Cortex of kidney (tissue), 1 donor: ENCODE results near the gene FNDC3B.

Source experiments
- DNase-seq: peaks from one replicate; lab custom pipeline; 2025; lab: John Stamatoyannopoulos, UW

FNDC3B gene

GRCh38 chr3:172310428-172310760 lies 271.0 kb downstream of the FNDC3B start:
- DNase-seq: no peak

- DNase-seq: no peak
These were observed 271.8 kb downstream of the FNDC3B start for GRCh38 chr3:172311217-172311616.

GRCh38 chr3:172312001-172312400 lies 272.6 kb downstream of the FNDC3B start:
- no peak for DNase-seq

DNA sequence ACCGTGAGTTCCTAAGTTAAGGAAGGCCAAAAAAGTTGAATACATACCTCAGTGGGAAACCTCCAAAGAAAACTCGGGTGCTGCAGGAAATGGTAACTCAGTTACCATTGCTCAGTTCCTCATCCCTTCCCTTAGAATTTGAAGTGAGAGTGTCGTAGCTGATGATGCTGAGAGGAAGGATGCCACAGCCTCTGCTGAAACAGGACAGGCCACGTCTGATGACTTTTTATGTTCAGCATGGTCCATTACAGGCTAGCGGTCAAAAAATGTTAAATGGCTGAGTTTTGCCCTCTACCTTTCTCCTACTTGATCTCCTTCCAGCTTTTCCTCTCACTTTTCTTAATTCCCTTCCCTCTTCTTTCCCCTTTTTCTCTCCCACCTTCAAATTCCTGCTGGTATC lies 273.3 kb downstream of the FNDC3B start:
- no peak for DNase-seq

DNA sequence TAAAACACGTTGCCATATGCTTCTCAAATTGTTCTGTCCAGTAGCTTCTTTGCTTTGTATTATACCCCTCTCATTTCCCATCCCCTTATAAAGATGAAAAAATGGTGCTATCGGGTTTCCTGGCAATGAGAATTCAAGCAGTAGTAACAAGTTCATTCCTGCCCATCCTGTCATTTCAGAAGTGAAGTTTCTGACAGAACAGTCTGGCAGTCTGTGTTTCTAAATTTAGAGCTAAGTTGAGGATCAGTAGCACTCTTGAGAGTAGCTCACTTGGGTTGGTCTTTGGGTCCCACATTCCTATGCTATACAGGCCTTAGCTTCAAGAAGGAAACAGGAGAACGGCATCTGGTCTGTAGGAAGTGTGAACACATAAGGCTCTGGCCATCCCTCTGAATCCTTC lies 274.3 kb downstream of the FNDC3B start:
- DNase-seq: no peak

DNA sequence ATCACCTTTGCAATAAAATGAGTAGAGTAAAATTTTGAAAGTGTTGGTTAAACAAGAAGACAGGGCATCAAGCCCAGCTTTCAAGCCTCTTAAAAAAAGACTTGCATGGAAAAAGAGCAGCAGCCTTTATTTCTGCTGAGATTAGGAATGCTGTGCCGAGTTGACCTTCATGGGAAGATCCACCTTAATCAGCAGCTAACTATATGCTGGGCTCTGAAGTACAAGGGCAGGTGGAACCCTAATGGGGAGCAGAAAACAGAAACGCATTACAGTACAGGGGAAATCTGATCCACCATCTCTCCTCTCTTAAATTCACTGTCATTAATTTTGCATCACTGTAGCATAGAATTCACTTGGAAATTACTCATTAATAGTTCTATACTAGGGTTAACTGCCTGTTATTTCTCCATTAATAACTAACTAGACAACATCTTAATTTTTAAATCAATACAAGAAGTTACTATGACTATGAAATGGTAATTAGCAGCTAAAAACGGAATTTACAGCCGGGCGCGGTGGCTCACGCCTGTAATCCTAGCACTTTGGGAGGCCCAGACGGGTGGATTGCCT lies 275.3 kb downstream of the FNDC3B start:
- DNase-seq: no peak

GRCh38 chr3:172315401-172316091 lies 276.2 kb downstream of the FNDC3B start:
- DNase-seq: no peak

GRCh38 chr3:172316758-172317157 lies 277.4 kb downstream of the FNDC3B start:
- DNase-seq: no peak

GRCh38 chr3:172317481-172317880 lies 278.1 kb downstream of the FNDC3B start:
- DNase-seq: no peak

- DNase-seq: peak; percentile 9
These were observed 278.6 kb downstream of the FNDC3B start for GRCh38 chr3:172317984-172318383.

DNA sequence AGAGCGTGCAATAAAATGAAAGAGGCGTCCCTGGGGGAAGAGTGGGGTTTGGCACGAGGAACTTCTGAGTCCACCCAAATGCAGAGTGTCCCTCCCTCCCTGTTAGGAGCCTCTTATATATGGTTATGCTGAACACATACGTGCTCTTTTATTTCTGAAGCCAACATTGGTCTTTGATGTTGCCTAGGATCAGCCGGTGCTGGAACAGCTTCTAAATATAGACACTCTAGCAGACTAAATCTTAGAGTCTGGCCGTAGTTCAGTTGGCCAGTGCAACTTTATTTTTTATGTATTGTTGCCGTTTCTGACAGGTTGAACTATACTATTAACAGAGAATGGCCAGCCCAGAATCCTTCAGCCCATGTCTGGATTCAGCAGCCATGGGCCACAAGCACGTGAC lies 280.2 kb downstream of the FNDC3B start:
- no peak for DNase-seq

DNA sequence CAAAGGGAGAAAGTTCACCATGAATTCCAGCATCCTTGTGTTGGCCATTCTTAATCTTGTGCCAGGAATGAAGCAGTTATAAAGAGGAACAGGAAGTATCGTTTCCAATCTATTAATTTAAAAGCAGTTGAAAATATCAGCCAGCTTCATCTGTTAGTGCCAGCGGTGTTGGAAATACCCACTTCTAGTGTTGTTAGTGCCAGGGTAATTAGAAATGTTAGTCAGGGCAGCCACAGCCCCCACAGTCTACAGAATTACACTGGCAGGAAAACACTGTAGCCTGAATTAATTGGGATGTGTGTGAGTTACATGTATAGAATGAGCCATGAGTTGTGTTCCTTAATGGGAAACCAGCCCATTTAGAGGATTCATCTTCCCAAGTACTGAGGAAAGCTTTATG lies 281.1 kb downstream of the FNDC3B start:
- DNase-seq: no peak

DNA sequence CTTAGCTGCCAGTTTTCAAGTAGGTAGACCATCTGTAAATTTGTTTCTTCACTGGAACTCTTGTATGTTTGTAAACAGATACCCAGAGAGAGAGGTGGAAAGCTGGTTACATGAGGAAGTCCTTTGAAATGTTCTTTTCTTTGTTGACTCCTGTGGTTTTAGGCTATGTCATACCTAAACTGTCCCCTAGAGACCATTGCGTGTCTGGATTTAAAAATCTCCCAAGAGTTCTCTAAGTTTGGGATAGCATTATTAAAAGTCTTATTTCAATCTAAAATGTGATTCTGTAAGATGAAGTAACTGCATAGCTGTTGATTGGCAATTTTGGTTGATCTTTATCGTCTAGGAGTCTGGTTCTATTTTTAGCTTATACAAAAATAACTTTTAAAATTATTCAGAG lies 281.7 kb downstream of the FNDC3B start:
- no peak for DNase-seq

DNA sequence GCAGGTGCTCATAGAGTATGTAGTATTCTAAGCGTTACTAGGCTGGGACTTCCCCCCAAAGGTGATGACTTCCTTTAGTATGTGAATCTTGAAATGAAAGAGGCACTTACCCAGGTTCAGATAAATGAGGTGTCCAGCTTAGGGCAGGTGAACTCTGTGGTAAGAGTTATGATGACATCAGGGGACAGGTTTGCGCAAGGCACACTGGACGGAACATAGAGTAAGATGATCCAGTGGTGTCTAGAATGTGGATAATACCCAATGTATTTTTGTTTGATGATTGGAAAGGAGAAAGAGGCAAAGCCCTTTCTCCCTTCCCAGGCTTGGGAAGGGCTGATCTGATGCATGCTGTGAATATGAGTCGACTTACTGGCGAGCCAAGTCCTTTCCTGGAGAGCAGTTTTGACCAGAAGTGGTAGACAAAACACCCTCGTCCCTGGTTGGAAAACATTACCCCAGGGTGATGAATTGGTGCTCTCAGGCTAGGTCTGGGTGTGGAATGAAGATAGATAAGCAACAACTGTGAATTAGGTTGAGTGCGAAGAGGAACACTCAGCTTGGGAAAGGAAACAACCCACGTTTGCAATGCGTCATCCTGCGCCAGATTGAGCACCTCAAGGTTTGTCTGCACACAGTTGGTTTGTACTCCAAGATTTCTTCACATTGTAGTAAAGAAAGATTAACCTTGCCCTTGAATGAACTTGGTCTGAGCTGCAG lies 284.7 kb downstream of the FNDC3B start:
- no peak for DNase-seq

- no peak for DNase-seq
These were observed 285.3 kb downstream of the FNDC3B start for GRCh38 chr3:172324611-172325203.

- no peak for DNase-seq
These were observed 286.1 kb downstream of the FNDC3B start for GRCh38 chr3:172325461-172325860.

DNA sequence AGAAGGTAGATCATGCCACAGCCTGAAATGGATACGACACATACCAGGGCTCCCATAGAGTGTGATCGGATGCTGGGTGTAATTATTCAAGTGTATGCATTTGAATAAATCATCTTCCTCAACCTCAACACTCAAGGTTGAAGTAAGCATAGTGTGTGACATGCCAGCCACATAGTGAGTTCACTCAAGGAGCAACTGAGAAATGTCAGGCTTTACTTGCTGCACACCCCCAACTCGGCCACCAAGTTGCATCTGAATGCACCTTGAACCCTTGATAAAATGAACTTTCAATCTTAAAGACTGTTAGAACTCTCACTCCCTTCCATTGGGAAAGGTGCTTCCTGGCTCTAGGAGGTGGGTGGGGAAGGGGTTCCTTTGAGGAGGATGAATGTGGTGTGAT lies 287.6 kb downstream of the FNDC3B start:
- no peak for DNase-seq

DNA sequence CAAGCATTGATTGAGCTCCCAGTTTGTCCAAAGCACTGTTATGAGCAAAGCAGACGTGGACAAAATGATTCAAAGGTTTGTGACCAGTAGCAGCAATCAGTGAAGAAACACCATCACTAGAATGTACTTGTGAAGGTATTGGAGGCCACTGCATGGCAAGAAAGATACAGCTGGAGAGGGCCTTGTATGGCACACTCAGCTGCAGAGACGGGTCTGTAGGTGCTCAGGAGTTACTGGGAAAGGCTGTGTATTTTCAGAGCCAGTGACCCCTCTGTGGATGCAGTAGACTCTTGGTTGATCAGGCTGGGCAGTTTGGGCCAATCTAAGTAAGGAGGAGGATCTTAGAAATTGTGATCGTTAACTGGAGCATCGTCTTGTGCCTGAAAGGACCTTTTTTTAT lies 288.9 kb downstream of the FNDC3B start:
- no peak for DNase-seq

GRCh38 chr3:172329070-172329469 lies 289.7 kb downstream of the FNDC3B start:
- DNase-seq: no peak

GRCh38 chr3:172330413-172330812 lies 291.0 kb downstream of the FNDC3B start:
- no peak for DNase-seq

DNA sequence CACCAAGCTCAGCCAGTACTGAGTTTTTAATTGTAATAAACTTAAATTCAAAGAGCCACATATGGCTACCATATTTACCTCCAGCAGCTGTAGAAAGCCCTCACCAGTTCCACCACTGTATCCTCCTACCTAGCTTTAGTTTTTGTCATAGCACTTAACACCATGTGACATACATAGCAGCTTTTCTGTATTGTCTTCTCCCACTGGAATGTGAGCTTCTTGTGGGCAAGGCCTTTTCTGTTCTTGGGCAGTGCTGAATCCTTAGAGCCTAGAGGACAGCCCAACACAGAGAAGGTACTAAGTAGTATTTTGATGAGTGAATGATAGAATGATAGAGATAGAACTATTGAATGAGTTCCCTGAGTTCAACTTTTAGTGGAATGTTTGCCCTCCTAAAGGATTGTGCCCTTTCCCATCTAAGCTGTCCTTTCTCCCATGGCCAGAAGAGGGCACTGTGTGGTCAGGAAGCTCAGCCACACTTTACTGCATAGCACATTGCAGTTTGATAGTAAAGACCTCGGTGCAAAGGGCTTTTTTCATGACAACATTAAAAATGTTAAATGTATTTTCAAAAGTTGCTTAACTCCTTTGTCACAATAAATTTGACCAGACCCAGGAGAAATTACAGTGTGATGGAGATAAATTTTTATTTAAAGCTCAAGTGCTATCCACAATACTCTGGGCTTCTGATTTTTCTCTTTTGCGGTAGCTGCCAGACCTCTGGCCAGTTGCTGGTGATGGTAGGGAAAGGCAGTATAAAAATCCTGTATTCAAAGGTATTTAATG lies 293.1 kb downstream of the FNDC3B start:
- no peak for DNase-seq

- DNase-seq: no peak
These were observed 293.6 kb downstream of the FNDC3B start for GRCh38 chr3:172333042-172333377.
